Hepatocyte (in vitro differentiated cells): ENCODE measurements around the gene HSPB8. TPM values are rescaled to one million over a fixed set of nuclear protein-coding genes. Genes with fewer than 3 reads are reported as not detected.
A peak's percentile ranks its signal among the peaks of the same experiment; 100 is the strongest.

Experiments
- DNase-seq: peaks from one replicate; pipeline ENCODE4 v3.0.0-alpha.2; 2016; ENCODE audit warnings: low spot score
- H2AFZ ChIP-seq: fragments of 200-600 bp; sonication (generic); 2 replicates; pipeline ENCODE4 v1.6.0; 2016; ENCODE audit warnings: antibody characterized with exemption, mild to moderate bottlenecking
- H3K27ac ChIP-seq: fragments of 200-600 bp; sonication (generic); 2 replicates; pipeline ENCODE4 v1.5.1; 2016; ENCODE audit warnings: mild to moderate bottlenecking
- H3K27me3 ChIP-seq: fragments of 200-600 bp; sonication (generic); 2 replicates; pipeline ENCODE4 v1.6.1; 2016
- H3K36me3 ChIP-seq: fragments of 200-600 bp; sonication (generic); replicated peaks from 2 replicates; pipeline ENCODE4 v1.5.1; 2016; ENCODE audit warnings: low read depth; ENCODE audit not compliant: insufficient read depth
- H3K4me1 ChIP-seq: fragments of 200-600 bp; sonication (generic); 2 replicates; pipeline ENCODE4 v1.5.1; 2016; ENCODE audit warnings: mild to moderate bottlenecking, moderate library complexity; ENCODE audit not compliant: insufficient read depth
- H3K4me2 ChIP-seq: fragments of 200-600 bp; sonication (generic); 2 replicates; pipeline ENCODE4 v1.6.0; 2016
- H3K4me3 ChIP-seq: fragments of 200-600 bp; sonication (generic); 2 replicates; pipeline ENCODE4 v1.5.1; 2016; ENCODE audit warnings: mild to moderate bottlenecking
- H3K79me2 ChIP-seq: fragments of 200-600 bp; sonication (generic); 2 replicates; pipeline ENCODE4 v1.6.0; 2017; ENCODE audit warnings: mild to moderate bottlenecking
- H3K9me2 ChIP-seq: fragments of 200-600 bp; sonication (generic); replicated peaks from 2 replicates; pipeline ENCODE4 v1.6.0; 2017; ENCODE audit warnings: mild to moderate bottlenecking; ENCODE audit not compliant: insufficient read depth
- H3K9me3 ChIP-seq: fragments of 200-600 bp; sonication (generic); 2 replicates; pipeline ENCODE4 v1.5.1; 2016; ENCODE audit warnings: low read depth, mild to moderate bottlenecking
- H4K20me1 ChIP-seq: fragments of 200-600 bp; sonication (generic); 2 replicates; pipeline ENCODE4 v1.6.0; 2016; ENCODE audit warnings: mild to moderate bottlenecking; ENCODE audit not compliant: insufficient read depth, poor library complexity, severe bottlenecking
- CTCF ChIP-seq: fragments of 200-600 bp; sonication (generic); IDR thresholded peaks from 2 replicates; pipeline ENCODE4 v1.5.1; 2016; ENCODE audit warnings: antibody characterized with exemption, mild to moderate bottlenecking; ENCODE audit not compliant: poor library complexity
- EZH2 ChIP-seq: fragments of 200-600 bp; sonication (generic); IDR thresholded peaks from 2 replicates; pipeline ENCODE4 v1.6.1; 2016; ENCODE audit warnings: antibody characterized with exemption, mild to moderate bottlenecking, borderline replicate concordance
- EZH2phosphoT487 ChIP-seq: fragments of 200-600 bp; sonication (generic); IDR thresholded peaks from one replicate; pipeline ENCODE4 v1.6.1; 2018; ENCODE audit warnings: antibody characterized with exemption, mild to moderate bottlenecking, low read depth, moderate library complexity; ENCODE audit not compliant: unreplicated experiment, severe bottlenecking
- WGBS: methylation state at CpG from one replicate; pipeline ENCODE4 v1.1.6; 2016; ENCODE audit warnings: low lambda C conversion rate; ENCODE audit errors: missing lambda C conversion rate; 5-methylcytosine and 5-hydroxymethylcytosine counted together
- polyA plus RNA-seq: library from polyadenylated mRNA; unstranded; fragments of >200 nt; fragmentation: Nextera tagmentation; extraction: Ambion mirVana; gene quantifications from 2 replicates; pipeline ENCODE4 v1.2.1, GENCODE V29; 2016
- total RNA-seq: library from RNA; depleted of rRNA; stranded (reverse); fragments of >200 nt; gene quantifications from 2 replicates; pipeline ENCODE4 v1.2.3, GENCODE V29; 2014

Gene HSPB8
- total and polyA plus RNA-seq, 2 experiments from 2014 or later, result 28.5 to 39.7 TPM

- Histone ChIP-seq H3K79me2 (no peaks in the 10 kb centered on the region), H3K36me3 (no peaks in the 10 kb centered on the region), H3K4me3 (no peak overlapping the region), H3K27me3 (no peaks in the 10 kb centered on the region), H3K9me3 (no peaks in the 10 kb centered on the region), H3K27ac (no peak overlapping the region), H3K4me2 (no peak overlapping the region), H3K9me2 (no peaks in the 10 kb centered on the region), H4K20me1 (no peaks in the 10 kb centered on the region), H2AFZ (no peak overlapping the region), H3K4me1 (no peaks in the 10 kb centered on the region)
- WGBS, result 88% methylated on average over 2 of the region's 2 CpGs
- DNase-seq, result no peak
- TF ChIP-seq CTCF (no peak), EZH2phosphoT487 (no peak), EZH2 (no peak)
Measured at GRCh38 chr12:119229205-119229604, 50.5 kb downstream of the HSPB8 start.

GRCh38 chr12:119229837-119230236 lies 51.1 kb downstream of the HSPB8 start:
- TF ChIP-seq EZH2phosphoT487, result no peak
- TF ChIP-seq CTCF, result no peak
- no peak for TF ChIP-seq EZH2
- peak; percentile 69 for DNase-seq
- peak overlapping the region; percentile 70 for H3K4me2 ChIP-seq
- no peak overlapping the region for H3K4me3 ChIP-seq
- peak overlapping the region; percentile 13 for H3K27ac ChIP-seq
- H3K9me3 ChIP-seq, result no peaks in the 10 kb centered on the region
- no peaks in the 10 kb centered on the region for H3K9me2 ChIP-seq
- H4K20me1 ChIP-seq, result no peaks in the 10 kb centered on the region
- 21% methylated on average over 9 of the region's 9 CpGs for WGBS
- H3K36me3 ChIP-seq, result no peaks in the 10 kb centered on the region
- no peaks in the 10 kb centered on the region for H3K79me2 ChIP-seq
- peak overlapping the region; percentile 55 for H2AFZ ChIP-seq
- no peaks in the 10 kb centered on the region for H3K27me3 ChIP-seq
- H3K4me1 ChIP-seq, result no peaks in the 10 kb centered on the region

GRCh38 chr12:119230807-119231206 lies 52.1 kb downstream of the HSPB8 start:
- no peak overlapping the region for H3K27ac ChIP-seq
- H3K9me3 ChIP-seq, result no peaks in the 10 kb centered on the region
- H3K27me3 ChIP-seq, result no peaks in the 10 kb centered on the region
- no peaks in the 10 kb centered on the region for H3K9me2 ChIP-seq
- H4K20me1 ChIP-seq, result no peaks in the 10 kb centered on the region
- H3K36me3 ChIP-seq, result no peaks in the 10 kb centered on the region
- TF ChIP-seq EZH2phosphoT487, result no peak
- TF ChIP-seq EZH2, result no peak
- TF ChIP-seq CTCF, result no peak
- no peak overlapping the region for H2AFZ ChIP-seq
- 71% methylated on average over 5 of the region's 5 CpGs for WGBS
- no peak overlapping the region for H3K4me2 ChIP-seq
- H3K4me1 ChIP-seq, result no peaks in the 10 kb centered on the region
- H3K79me2 ChIP-seq, result no peaks in the 10 kb centered on the region
- H3K4me3 ChIP-seq, result no peak overlapping the region
- DNase-seq, result no peak

- H3K9me2 ChIP-seq, result no peaks in the 10 kb centered on the region
- DNase-seq, result no peak
- no peaks in the 10 kb centered on the region for H3K9me3 ChIP-seq
- H3K36me3 ChIP-seq, result no peaks in the 10 kb centered on the region
- no peaks in the 10 kb centered on the region for H3K27me3 ChIP-seq
- H3K4me2 ChIP-seq, result no peak overlapping the region
- no peaks in the 10 kb centered on the region for H3K4me1 ChIP-seq
- no peak overlapping the region for H2AFZ ChIP-seq
- H3K79me2 ChIP-seq, result no peaks in the 10 kb centered on the region
- no peaks in the 10 kb centered on the region for H4K20me1 ChIP-seq
- TF ChIP-seq EZH2phosphoT487, result no peak
- no peak for TF ChIP-seq EZH2
- no peak for TF ChIP-seq CTCF
- 75% methylated on average over 4 of the region's 4 CpGs for WGBS
- no peak overlapping the region for H3K4me3 ChIP-seq
- no peak overlapping the region for H3K27ac ChIP-seq
Measured at GRCh38 chr12:119231774-119232173, 53.0 kb downstream of the HSPB8 start.
